GM18907 (cell line): ENCODE measurements around the gene C12orf42.
A peak's percentile ranks its signal among the peaks of the same experiment; 100 is the strongest.
"Not testable (repeated sequence)": the region's sequence is repeated elsewhere in the genome, so short reads cannot be mapped to it uniquely, and the experiment has no call there.

ENCODE experiments used
- ATAC-seq: cut with Tn5 transposase; IDR thresholded peaks from one replicate; pipeline ENCODE4 v1.9.1; 2021; ENCODE audit warnings: mild to moderate bottlenecking, moderate library complexity; ENCODE audit not compliant: unreplicated experiment

The C12orf42 gene

GRCh38 chr12:103425674-103426073 is 70.1 kb downstream of the C12orf42 start:
- ATAC-seq = not testable (repeated sequence)

GRCh38 chr12:103424849-103425586 is 70.8 kb downstream of the C12orf42 start:
- not testable (repeated sequence) for ATAC-seq

- ATAC-seq = no peak
Observed at GRCh38 chr12:103423516-103423910, 72.3 kb downstream of the C12orf42 start.

- no peak for ATAC-seq
Observed at GRCh38 chr12:103422746-103423515, 72.8 kb downstream of the C12orf42 start.

- no peak for ATAC-seq
Observed at GRCh38 chr12:103422328-103422727, 73.4 kb downstream of the C12orf42 start.

GRCh38 chr12:103421402-103421801 is 74.4 kb downstream of the C12orf42 start:
- ATAC-seq = no peak

GRCh38 chr12:103415681-103416080 is 80.1 kb downstream of the C12orf42 start:
- ATAC-seq = no peak

- ATAC-seq = no peak
Observed at GRCh38 chr12:103401421-103401820, 94.3 kb downstream of the C12orf42 start.

- no peak for ATAC-seq
Observed at GRCh38 chr12:103399986-103400385, 95.8 kb downstream of the C12orf42 start.

GRCh38 chr12:103397536-103397935 is 98.2 kb downstream of the C12orf42 start:
- no peak for ATAC-seq

- ATAC-seq = peak; percentile 97
Observed at GRCh38 chr12:103392722-103393121, 103.0 kb downstream of the C12orf42 start.

- ATAC-seq = no peak
Observed at GRCh38 chr12:103391103-103391502, 104.7 kb downstream of the C12orf42 start.

GRCh38 chr12:103387385-103387784 is 108.4 kb downstream of the C12orf42 start:
- ATAC-seq = no peak

GRCh38 chr12:103386451-103386850 is 109.3 kb downstream of the C12orf42 start:
- ATAC-seq = no peak

GRCh38 chr12:103382736-103383346 is 112.9 kb downstream of the C12orf42 start:
- ATAC-seq = peak; percentile 59

- peak; percentile 13 for ATAC-seq
Observed at GRCh38 chr12:103382119-103382518, 113.6 kb downstream of the C12orf42 start.

- ATAC-seq = no peak
Observed at GRCh38 chr12:103379670-103380069, 116.1 kb downstream of the C12orf42 start.

GRCh38 chr12:103373088-103373523 is 122.7 kb downstream of the C12orf42 start:
- ATAC-seq = no peak

- peak; percentile 84 for ATAC-seq
Observed at GRCh38 chr12:103369929-103370328, 125.8 kb downstream of the C12orf42 start.

- ATAC-seq = no peak
Observed at GRCh38 chr12:103368167-103368566, 127.6 kb downstream of the C12orf42 start.

GRCh38 chr12:103354403-103354802 is 141.4 kb downstream of the C12orf42 start:
- ATAC-seq = no peak

- no peak for ATAC-seq
Observed at GRCh38 chr12:103353913-103354312, 141.9 kb downstream of the C12orf42 start.
